AG10803 (cell line): Measurements from ENCODE around the gene TTC28.

Experiments used
- DNase-seq: peaks from one replicate; pipeline ENCODE4 v3.0.0; 2010; ENCODE audit warnings: low read depth
- H3K4me3 ChIP-seq: 2 replicates; pipeline ENCODE4 v1.5.1; 2011; ENCODE audit warnings: mild to moderate bottlenecking, low read length, control low read depth
- TF ChIP-seq, protein P1 (sequence below): conservative IDR thresholded peaks from 2 replicates; pipeline ENCODE4 v1.5.1; 2011; ENCODE audit warnings: mild to moderate bottlenecking, low read length, control low read depth, inconsistent platforms

Gene TTC28

DNA sequence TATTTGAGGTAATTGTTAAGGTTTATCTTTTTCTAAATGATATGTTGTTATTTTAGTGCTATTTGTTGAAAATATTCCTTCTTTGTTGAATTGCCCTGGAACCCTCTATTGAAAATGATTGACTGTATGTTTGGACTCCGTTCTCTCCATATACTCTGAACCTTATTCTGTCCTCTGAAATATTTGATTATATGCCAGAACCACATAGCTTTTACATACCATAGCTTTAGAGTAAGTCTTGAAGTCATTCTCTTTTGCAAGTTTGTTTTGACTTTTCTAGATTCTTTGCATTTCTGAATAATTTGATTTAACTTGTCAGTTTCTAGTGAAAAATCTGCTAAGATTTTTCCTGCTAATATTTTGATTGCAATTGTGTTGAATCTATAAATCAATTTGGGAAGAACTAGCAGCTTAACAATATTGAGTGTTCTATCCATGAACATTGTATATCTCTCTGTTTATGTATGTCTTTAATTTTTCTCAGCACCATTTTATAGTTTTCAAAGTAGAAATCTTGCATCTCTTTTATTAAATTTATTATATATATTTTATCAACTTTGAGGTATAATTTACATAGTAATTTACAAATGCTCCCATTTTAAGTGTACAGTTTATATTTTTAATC, 708.9 kb downstream of the TTC28 start:
- peak; percentile 40 for DNase-seq
- no peak overlapping the region for H3K4me3 ChIP-seq
- TF ChIP-seq, protein P1, sequence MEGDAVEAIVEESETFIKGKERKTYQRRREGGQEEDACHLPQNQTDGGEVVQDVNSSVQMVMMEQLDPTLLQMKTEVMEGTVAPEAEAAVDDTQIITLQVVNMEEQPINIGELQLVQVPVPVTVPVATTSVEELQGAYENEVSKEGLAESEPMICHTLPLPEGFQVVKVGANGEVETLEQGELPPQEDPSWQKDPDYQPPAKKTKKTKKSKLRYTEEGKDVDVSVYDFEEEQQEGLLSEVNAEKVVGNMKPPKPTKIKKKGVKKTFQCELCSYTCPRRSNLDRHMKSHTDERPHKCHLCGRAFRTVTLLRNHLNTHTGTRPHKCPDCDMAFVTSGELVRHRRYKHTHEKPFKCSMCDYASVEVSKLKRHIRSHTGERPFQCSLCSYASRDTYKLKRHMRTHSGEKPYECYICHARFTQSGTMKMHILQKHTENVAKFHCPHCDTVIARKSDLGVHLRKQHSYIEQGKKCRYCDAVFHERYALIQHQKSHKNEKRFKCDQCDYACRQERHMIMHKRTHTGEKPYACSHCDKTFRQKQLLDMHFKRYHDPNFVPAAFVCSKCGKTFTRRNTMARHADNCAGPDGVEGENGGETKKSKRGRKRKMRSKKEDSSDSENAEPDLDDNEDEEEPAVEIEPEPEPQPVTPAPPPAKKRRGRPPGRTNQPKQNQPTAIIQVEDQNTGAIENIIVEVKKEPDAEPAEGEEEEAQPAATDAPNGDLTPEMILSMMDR: no peak

- no peak overlapping the region for H3K4me3 ChIP-seq
- no peak for DNase-seq
- TF ChIP-seq, protein P1: no peak
Observed at GRCh38 chr22:27966168-27967064, 713.2 kb downstream of the TTC28 start.

DNA sequence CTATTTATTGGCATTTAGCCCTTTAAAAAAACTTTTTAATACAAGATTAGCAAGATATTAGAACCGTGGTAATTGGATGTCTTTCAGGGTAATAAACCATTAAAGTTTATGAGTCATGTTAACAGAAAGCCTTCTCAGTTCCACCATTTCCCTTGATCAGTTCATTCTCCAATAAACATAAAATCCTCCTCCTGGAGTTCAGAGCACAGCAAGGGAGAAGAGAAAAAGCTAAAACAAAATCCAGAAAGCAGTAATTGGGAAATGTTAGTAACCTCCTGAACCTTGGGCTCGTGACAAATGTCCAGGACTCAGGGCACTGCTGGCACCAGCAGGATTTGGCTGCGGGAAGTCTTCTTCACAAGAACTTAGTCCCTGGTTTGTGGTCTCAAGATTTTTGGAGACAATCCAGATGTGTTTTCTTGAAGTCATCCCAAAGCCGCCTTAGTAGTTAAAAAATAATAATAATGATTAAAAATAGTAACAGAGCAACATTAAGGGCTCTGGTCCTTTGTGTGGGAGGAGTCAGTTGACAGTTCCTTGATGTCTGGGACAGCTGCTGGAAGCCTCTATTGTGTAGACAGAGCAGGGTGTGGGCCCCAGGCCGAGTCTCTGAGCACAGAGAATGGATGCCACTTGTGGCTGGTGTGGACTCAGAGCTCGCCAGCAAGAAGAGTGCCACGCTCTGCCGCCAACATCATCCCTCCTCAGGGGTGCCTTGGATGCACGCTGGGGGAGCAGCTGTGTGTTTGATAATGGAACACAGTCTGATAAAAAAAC, 717.2 kb downstream of the TTC28 start:
- peak; percentile 30 for DNase-seq
- TF ChIP-seq, protein P1: no peak
- H3K4me3 ChIP-seq: no peak overlapping the region

- DNase-seq: no peak
- TF ChIP-seq, protein P1: no peak
- H3K4me3 ChIP-seq: no peak overlapping the region
Observed at GRCh38 chr22:27961680-27962079, 718.0 kb downstream of the TTC28 start.

DNA sequence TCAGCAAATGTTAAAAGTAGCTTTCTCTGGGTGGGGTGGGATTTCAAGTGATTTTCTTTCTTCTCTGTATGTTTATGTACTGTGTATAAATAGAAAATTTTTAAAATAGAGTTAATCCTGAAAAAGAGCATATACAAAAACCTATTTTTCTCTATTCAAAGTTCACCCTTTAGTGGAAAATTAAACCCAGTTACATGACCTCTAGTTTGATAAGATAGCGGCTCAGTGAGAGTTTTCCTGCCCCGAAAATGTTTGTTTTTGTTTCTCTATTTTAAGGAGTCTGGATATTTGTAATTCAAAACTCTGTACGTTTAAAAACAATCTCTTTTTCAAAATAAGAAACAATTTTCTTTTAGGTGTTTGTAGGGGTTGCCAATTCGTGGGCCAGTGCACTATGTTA, 718.5 kb downstream of the TTC28 start:
- TF ChIP-seq, protein P1: no peak
- DNase-seq: no peak
- H3K4me3 ChIP-seq: no peak overlapping the region

GRCh38 chr22:27959335-27960090, 720.1 kb downstream of the TTC28 start:
- no peak overlapping the region for H3K4me3 ChIP-seq
- TF ChIP-seq, protein P1: no peak
- DNase-seq: no peak
